Esophagus squamous epithelium (tissue), 4 donors: ENCODE results near the gene ENDOG. TPM values are rescaled to one million over a fixed set of nuclear protein-coding genes. Genes with fewer than 3 reads are reported as not detected.

Source experiments
- total RNA-seq, 4 donors: library from RNA; depleted of rRNA; stranded (reverse); fragments of >200 nt; gene quantifications; one replicate each; pipeline ENCODE4 v1.1.0, GENCODE V29; 2016

Gene ENDOG
- total RNA-seq, 4 donors from 2014 or later: 21.2 to 40.1 (median 36.5) TPM

Other genes with a start within 250 kb of the ENDOG start
- 10 to 100 TPM; 39.7 to 65.9 (median 54.4) TPM for gene DYNC2I2, start 161.7 kb upstream of the ENDOG start, total RNA-seq
- 100 to 1,000 TPM in 3 of 4 donors, 10 to 100 TPM in 1; 83.5 to 253 (median 215) TPM for gene SET, start 129.3 kb upstream of the ENDOG start, total RNA-seq
- gene PKN3, start 116.0 kb upstream of the ENDOG start, total RNA-seq: 1 to 10 TPM; 2.3 to 6.2 (median 3.2) TPM
- 10 to 100 TPM; 51.5 to 99.4 (median 77.1) TPM for gene ZDHHC12, start 94.4 kb upstream of the ENDOG start, total RNA-seq
- gene ZER1, start 46.6 kb upstream of the ENDOG start, total RNA-seq: 10 to 100 TPM; 20.1 to 51.4 (median 29.0) TPM
- gene TBC1D13, start 31.2 kb upstream of the ENDOG start, total RNA-seq: 10 to 100 TPM in 3 of 4 donors, 1 to 10 TPM in 1; 9.6 to 17.9 (median 16.7) TPM
- 10 to 100 TPM; 14.0 to 29.2 (median 20.5) TPM for gene SPOUT1, start 11.3 kb downstream of the ENDOG start, total RNA-seq
- gene KYAT1, start 63.5 kb downstream of the ENDOG start, total RNA-seq: 1 to 10 TPM; 4.0 to 9.4 (median 5.7) TPM
- 100 to 1,000 TPM in 3 of 4 donors, 10 to 100 TPM in 1; 70.0 to 153 (median 122) TPM for gene LRRC8A, start 63.6 kb downstream of the ENDOG start, total RNA-seq
- 10 to 100 TPM in 3 of 4 donors, 1 to 10 TPM in 1; 3.7 to 34.0 (median 23.0) TPM for gene PHYHD1, start 102.5 kb downstream of the ENDOG start, total RNA-seq
- gene DOLK, start 129.1 kb downstream of the ENDOG start, total RNA-seq: 10 to 100 TPM; 12.8 to 21.2 (median 16.2) TPM
- 10 to 100 TPM; 61.0 to 78.6 (median 67.1) TPM for gene NUP188, start 129.2 kb downstream of the ENDOG start, total RNA-seq
- gene SH3GLB2, start 209.8 kb downstream of the ENDOG start, total RNA-seq: 100 to 1,000 TPM in 2 of 4 donors, 10 to 100 TPM in 2; 70.3 to 169 (median 113) TPM
- gene MIGA2, start 218.1 kb downstream of the ENDOG start, total RNA-seq: 10 to 100 TPM; 27.5 to 49.3 (median 29.8) TPM